Activated T-cell treated with anti-CD3 and anti-CD28 coated beads, Interleukin-2, amount 50 U/mL, for 48 hours (primary cell): ENCODE data around the gene SLAIN1.
"Not testable (repeated sequence)": the region's sequence is repeated elsewhere in the genome, so short reads cannot be mapped to it uniquely, and the experiment has no call there.

Experiments
- DNase-seq, 2 experiments: peaks; one replicate each; pipeline ENCODE4 v3.0.0-alpha.2; 2020

Gene SLAIN1

GRCh38 chr13:77697217-77698103 is at the start of gene SLAIN1:
SLAIN1 (plus strand) TSS chr13:77697687; CDS start chr13:77697914, 227 bp downstream.
- peak; percentile 83 to 87 for DNase-seq

- no peak for DNase-seq
Measured at GRCh38 chr13:77650409-77650808, 47.1 kb upstream of the SLAIN1 start.

DNA sequence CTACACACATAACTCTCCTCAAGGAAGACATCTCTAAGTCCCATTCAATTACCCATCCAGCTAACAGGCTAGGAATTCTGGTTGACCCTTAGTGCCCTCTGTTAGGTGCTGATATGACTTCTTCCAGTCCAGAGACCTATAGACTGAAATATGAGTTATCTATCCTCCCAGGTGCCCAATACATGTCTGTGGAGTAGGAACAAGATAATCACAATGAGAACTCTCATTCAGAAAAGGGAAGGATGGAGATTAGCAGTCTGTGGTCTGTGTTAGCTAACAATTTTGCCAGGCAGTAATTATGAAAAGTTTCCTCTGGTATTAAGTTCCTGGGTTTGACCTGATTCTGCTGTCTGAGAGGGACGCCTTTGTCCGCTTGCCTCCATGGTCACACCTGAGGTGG is 44.2 kb upstream of the SLAIN1 start:
- DNase-seq, result no peak

DNA sequence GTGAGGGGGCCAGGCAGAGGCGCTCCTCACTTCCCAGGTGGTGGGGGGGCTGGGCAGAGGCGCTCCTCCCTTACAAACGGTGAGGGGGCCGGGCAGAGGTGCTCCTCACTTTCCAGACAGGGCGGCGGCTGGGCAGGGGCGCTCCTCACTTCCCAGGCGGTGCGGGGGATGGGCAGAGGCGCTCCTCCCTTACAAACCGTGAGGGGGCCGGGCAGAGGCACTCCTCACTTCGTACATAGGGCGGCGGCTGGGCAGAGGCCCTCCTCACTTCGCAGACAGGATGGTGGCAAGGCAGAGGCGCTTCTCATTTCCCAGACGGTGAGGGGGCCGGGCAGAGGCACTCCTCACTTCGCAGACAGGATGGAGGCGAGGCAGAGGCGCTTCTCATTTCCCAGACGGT is 37.5 kb upstream of the SLAIN1 start:
- not testable (repeated sequence) for DNase-seq

GRCh38 chr13:77660841-77661250 is 36.6 kb upstream of the SLAIN1 start:
- no peak for DNase-seq

DNA sequence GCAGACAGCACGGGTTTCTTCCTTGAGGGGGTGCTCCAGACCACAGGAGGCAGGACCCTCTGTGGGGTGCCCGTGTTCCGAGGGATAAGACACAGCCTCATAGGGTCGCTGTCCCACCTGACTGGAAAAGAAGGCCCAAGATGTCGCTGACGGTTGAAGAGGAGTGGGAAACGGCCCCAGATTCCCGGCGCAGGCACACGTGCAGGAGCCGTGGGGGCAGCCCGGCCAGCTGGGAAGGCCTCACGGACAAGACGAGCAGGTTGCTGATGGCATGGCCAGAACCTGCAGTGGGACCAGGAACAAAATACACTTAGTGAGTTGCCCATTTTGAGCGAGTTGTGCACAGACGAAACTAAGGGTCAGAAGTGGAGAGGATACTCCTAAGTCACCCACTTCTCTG is 35.2 kb upstream of the SLAIN1 start:
- not testable (repeated sequence) for DNase-seq

GRCh38 chr13:77662831-77663230 is 34.7 kb upstream of the SLAIN1 start:
- DNase-seq, result not testable (repeated sequence)

- DNase-seq, result no peak
Measured at GRCh38 chr13:77674852-77675251, 22.6 kb upstream of the SLAIN1 start.

DNA sequence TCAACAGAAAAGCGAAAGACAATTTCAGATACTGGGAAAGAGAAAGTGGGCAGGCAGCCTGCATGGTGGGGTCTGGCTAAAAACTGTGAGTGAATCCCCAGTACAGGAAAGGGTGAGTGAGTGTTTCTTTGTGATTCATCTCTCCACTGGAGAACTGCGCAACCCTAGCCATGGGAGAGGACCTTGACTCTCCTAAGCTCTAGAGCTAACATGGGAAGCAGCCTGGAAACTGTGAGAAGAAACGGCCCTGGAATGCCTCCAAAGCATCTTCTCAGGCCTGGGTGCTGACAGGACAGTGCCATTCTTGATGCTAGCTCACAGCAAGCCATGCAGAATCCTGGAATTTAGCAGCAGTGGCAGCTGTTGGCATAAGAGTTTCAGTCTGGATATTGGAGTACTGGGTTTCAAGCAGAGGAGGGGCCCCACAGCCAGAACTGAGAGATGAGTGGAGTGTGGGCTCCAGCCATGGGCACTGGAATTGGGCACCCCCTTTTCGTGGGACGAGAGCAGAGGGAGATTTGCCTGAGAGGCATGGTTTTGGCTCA is 18.7 kb upstream of the SLAIN1 start:
- DNase-seq, result no peak

DNA sequence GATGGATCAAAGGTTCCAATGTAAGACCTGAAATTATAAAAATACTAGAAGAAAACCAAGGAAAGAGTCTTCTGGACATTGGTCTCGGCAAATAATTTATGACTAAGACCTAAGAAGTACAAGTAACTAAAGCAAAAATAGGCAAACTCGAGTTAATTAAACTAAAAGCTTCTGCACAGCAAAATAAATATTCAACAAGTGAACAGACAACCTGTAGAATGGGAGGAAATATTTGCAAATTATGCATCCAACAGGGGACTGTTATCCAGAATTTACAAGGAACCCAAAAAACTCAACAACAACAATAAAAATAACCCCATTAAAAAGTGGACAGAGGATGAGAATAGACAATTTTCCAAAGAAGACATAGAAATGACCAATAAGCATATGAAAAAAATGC is 9.7 kb upstream of the SLAIN1 start:
- DNase-seq, result no peak

DNA sequence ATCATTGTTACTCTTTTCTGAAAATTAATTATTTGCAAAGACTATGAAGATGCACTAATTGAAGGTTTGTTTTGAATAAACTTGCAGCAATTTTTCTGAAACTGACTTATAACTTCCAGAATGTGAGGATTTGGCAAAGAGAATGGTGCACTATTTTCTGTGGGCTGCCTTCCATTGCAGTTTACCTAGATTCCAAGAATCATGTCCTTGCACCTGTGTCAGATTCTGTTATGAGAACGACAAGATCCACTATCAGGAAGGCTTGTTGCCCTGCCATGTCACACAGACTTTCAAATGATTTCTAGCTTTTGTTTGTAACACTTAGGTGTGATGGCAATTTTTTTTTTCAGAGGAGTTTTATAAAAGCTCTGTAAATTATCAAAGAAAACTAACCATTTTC is 5.6 kb upstream of the SLAIN1 start:
- no peak for DNase-seq

DNA sequence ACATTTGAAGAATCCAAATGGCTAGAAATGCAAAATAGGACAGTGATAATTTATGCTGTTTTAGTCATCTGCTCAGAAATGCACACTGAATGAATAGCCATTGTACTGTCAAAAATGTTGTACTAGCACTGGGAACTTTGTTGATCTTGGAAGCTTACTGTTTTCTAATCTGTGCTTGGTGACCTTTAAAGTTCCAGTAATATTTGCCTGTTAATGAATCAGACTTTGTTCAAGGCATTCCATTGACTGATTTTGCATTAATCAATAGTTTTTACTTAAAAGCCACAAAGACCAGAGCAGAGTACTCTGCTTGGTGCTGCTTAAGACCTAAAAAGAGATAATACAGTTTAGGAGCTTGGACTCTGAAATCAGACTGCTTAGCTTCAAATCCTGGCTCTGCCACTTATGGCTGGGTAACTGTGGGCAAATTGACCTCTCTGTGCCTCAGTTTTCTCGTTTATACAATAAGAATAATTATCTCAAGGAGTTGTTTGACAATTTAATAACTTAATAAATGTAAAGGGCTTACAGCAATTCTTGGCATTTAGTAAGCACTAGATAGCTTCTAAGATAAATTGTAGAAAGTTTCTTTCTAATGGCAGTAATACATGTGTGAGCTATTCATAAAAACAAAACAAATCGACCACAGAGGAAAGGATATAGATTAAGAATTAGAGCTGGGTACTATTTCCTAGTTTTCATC is 4.6 kb upstream of the SLAIN1 start:
- no peak for DNase-seq

DNA sequence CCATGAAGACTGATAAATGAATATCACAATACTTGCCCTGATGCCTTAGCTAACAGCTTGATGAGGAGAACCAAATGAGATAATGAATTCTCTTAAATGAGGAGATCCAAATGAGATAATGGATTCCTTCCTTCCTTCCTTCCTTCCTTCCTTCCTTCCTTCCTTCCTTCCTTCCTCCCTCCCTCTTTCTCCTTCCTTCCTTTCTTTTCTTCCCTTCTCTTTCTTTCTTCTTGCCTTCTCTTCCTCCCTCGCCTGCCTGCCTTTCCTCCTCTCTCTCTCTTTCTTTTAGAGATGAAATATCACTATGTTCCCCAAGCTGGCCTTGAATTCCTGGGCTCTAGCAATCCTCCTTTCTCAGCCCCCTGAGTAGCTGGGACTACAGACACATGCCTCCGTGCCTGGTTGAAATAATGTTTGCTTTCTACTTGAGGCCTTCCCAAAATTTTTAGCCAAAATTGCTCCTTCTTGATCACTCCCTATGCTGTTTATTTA is 4.0 kb upstream of the SLAIN1 start:
- DNase-seq, result no peak

- no peak for DNase-seq
Measured at GRCh38 chr13:77696006-77696878, 1.2 kb upstream of the SLAIN1 start.

DNA sequence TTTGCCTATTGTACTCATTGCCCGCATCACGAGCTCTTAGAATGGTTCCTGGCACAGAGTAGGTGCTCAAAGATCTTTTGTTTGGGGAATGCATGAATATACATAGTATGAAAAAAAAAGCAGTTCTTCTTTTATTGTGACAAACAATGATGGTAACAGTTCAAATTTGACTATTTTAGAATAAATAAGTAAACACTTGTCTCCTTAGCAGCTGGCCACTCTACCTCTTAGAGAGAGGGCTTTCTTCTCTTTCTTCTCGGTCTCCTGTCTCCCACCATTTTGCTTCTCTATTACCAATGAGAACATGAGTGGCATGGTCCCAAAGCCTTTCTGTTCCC is 639 bp upstream of the SLAIN1 start:
- DNase-seq, result no peak

DNA sequence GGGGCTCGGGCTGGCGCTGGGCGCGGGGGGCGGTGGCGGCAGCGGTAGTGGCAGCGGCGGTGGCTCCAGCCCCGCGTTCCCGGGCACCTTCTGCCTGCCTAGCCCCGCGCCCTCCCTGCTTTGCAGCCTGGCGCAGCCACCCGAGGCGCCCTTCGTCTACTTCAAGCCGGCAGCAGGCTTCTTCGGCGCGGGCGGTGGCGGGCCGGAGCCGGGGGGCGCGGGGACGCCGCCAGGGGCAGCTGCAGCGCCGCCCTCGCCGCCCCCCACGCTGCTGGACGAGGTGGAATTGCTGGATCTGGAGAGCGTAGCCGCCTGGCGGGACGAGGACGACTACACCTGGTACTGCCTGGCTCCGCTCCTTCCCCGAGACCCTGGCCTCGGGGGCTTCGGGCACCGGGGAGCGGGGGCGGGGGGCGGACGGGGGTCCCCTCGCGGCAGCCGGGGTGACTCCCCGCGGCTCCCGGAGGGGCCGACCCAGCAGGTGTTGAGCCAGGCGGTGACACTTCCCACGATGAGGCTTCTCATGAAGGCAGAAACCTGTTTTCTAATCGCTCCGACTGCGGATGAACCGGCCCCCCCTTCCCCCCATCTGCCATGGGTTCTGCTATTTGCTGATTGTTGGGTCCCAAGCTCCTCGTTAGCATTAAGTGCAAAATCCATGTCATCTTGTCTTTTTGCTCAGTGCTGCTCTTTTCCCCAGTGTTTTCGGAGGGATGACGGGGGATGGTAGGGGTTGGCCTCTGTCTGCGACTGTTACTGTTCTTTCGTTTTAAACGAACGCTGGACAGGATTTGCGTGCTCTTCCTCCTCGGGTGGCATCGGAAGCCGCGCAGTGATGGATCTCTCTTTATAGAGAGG is 943 bp downstream of the SLAIN1 start:
- DNase-seq, result peak; percentile 58 to 61

DNA sequence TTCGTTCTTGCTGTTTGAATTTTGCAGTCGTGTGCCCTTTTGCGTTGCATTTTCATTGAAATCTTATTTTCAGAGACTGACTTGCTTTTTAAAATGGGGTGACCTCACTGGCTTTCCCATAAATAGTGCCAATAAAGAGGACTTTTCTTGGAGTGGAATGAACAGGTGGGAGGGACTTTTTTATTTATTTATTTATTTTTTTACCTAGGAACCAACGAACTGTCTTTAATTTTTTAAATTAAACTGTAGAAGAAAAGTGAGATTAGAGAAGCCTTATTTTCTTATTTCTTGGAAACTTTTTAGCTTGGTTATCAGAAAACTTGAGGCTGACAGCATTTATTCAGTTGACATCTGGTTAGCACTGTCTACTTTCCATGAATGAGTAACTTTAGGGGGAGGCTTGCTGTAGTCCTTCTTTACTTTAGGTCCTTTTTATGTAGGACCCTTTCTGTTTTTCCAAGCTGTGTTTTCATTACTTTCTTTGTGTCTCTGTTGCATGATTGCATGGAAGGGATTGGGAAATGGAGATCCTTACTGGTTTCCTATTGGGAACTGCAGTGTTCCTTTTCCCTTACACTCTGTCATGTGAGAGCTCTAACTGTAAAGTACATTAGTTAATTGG is 1.7 kb downstream of the SLAIN1 start:
- no peak for DNase-seq

GRCh38 chr13:77701305-77701704 is 3.8 kb downstream of the SLAIN1 start:
- no peak for DNase-seq

- no peak for DNase-seq
Measured at GRCh38 chr13:77702366-77702765, 4.9 kb downstream of the SLAIN1 start.

- no peak for DNase-seq
Measured at GRCh38 chr13:77703408-77703807, 5.9 kb downstream of the SLAIN1 start.

DNA sequence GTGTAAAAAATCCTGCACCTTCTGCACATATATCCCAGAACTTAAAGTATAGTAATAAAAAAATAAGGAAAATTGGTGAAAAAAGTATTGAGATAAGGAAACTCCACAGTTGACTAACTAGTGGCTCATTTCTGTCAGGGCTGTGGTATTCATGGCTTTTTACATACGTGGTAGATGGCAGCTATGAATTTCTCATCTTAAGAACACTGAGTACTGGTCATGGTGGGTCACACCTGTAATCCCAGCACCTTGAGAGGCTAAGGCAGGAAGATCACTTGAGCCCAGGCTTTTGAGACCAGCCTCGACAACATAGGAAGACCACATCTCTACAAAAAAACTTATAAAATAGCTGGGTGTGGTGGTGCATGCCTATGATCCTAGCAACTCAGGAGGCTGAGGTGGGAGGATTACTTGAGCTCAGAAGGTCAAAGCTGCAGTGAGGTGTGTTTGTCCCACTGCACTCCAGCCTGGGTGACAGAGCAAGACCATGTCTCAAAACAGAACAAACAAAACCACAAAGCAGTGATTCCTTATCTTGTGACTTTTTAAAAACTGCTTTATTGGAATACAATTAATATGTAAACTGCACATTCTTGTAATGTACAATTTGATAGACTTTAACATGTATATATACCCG is 16.8 kb downstream of the SLAIN1 start:
- peak in 1 of 2 experiments; percentile 21 for DNase-seq
